IMR-90 (cell line): ENCODE data around the gene FXYD6. TPM values are rescaled to one million over a fixed set of nuclear protein-coding genes. Genes with fewer than 3 reads are reported as not detected.
A peak's percentile ranks its signal among the peaks of the same experiment; 100 is the strongest.

Source experiments
- ATAC-seq: fragments of 200-7000 bp; cut with Tn5 transposase; 2 replicates; pipeline ENCODE4 v1.9.1; 2020; ENCODE audit warnings: low read depth, mild to moderate bottlenecking, moderate library complexity
- BruUV-seq: library from RNA; stranded (reverse); fragments of 400-500 nt; replicated peaks from 2 replicates; lab custom pipeline; 2021; lab: Mats Ljungman, UMichigan
- CTCF ChIA-PET: fragments of 300-600 bp; formaldehyde crosslinking; extraction: SDS; loops from one replicate; lab custom pipeline; 2021; ENCODE audit warnings: antibody characterized with exemption; lab: Yijun Ruan, JAX
- POLR2A ChIA-PET: fragments of 300-600 bp; sonication (Branson Sonifier 250); formaldehyde crosslinking; loops from one replicate; lab custom pipeline; 2022; ENCODE audit warnings: antibody characterized with exemption; ENCODE audit not compliant: unreplicated experiment; lab: Charles Lee
- DNase-seq: peaks from one replicate; pipeline ENCODE4 v3.0.0; 2013
- H2AFZ ChIP-seq: replicated peaks from 2 replicates; pipeline ENCODE3; 2013; ENCODE audit warnings: low read length, mild to moderate bottlenecking; ENCODE audit not compliant: poor library complexity
- H2AK5ac ChIP-seq: 2 replicates; pipeline ENCODE4 v1.6.1; 2013; ENCODE audit warnings: low read depth, low read length, inconsistent platforms
- H2AK9ac ChIP-seq: replicated peaks from 2 replicates; pipeline ENCODE3; 2013; ENCODE audit warnings: mild to moderate bottlenecking, low read depth, low read length, moderate library complexity; ENCODE audit not compliant: poor library complexity
- H2BK120ac ChIP-seq: 2 replicates; pipeline ENCODE4 v1.6.1; 2013; ENCODE audit warnings: low read depth, low read length, inconsistent platforms
- H2BK15ac ChIP-seq: 3 replicates; pipeline ENCODE4 v1.6.1; 2013; ENCODE audit warnings: low read depth, low read length, inconsistent platforms
- H2BK20ac ChIP-seq: 2 replicates; pipeline ENCODE4 v1.6.1; 2013; ENCODE audit warnings: low read depth, mild to moderate bottlenecking, inconsistent platforms, low read length, moderate library complexity
- H2BK5ac ChIP-seq: 2 replicates; pipeline ENCODE4 v1.6.1; 2013; ENCODE audit warnings: mild to moderate bottlenecking, low read depth, low read length, inconsistent platforms; ENCODE audit not compliant: poor library complexity, severe bottlenecking
- H3K14ac ChIP-seq: replicated peaks from 2 replicates; pipeline ENCODE4 v1.6.1; 2013; ENCODE audit warnings: low read depth, low read length, inconsistent platforms
- H3K18ac ChIP-seq: 2 replicates; pipeline ENCODE4 v1.6.1; 2013; ENCODE audit warnings: low read depth, low read length, control low read depth
- H3K23ac ChIP-seq: 2 replicates; pipeline ENCODE4 v1.6.1; 2013; ENCODE audit warnings: low read depth, low read length, inconsistent platforms
- H3K27ac ChIP-seq: 2 replicates; pipeline ENCODE4 v1.5.1; 2013; ENCODE audit warnings: mild to moderate bottlenecking, control low read depth, low read length; ENCODE audit not compliant: insufficient read depth
- H3K27me3 ChIP-seq: 2 replicates; pipeline ENCODE4 v1.6.1; 2013; ENCODE audit warnings: low read length; ENCODE audit not compliant: control insufficient read depth, insufficient read depth
- H3K36me3 ChIP-seq: 2 replicates; pipeline ENCODE4 v1.6.1; 2013; ENCODE audit warnings: low read length, mixed read lengths; ENCODE audit not compliant: control insufficient read depth, insufficient read depth
- H3K4ac ChIP-seq: 2 replicates; pipeline ENCODE4 v1.6.1; 2013; ENCODE audit warnings: low read depth, low read length, inconsistent platforms
- H3K4me1 ChIP-seq: 2 replicates; pipeline ENCODE4 v1.6.1; 2013; ENCODE audit warnings: low read length, mixed read lengths; ENCODE audit not compliant: control insufficient read depth, insufficient read depth
- H3K4me2 ChIP-seq: 2 replicates; pipeline ENCODE4 v1.6.1; 2013; ENCODE audit warnings: low read depth, mild to moderate bottlenecking, control low read depth, low read length, moderate library complexity
- H3K4me3 ChIP-seq: 2 replicates; pipeline ENCODE4 v1.5.1; 2013; ENCODE audit warnings: low read depth, mild to moderate bottlenecking, control low read depth, low read length, moderate library complexity; ENCODE audit not compliant: insufficient read depth
- H3K56ac ChIP-seq: 2 replicates; pipeline ENCODE4 v1.6.1; 2013; ENCODE audit warnings: low read length, inconsistent platforms; ENCODE audit not compliant: insufficient read depth; ENCODE audit errors: extremely low read depth
- H3K79me1 ChIP-seq, 2 experiments: 2 replicates each; pipeline ENCODE4 v1.6.1; 2013; ENCODE audit warnings: low read length in 2 of 2, inconsistent platforms in 1 of 2, low read depth in 1 of 2
- H3K9ac ChIP-seq: 2 replicates; pipeline ENCODE4 v1.6.1; 2013; ENCODE audit warnings: low read depth, low read length, control low read depth
- H3K9me1 ChIP-seq: 2 replicates; pipeline ENCODE4 v1.6.1; 2013; ENCODE audit warnings: low read length, inconsistent platforms; ENCODE audit not compliant: insufficient read depth
- H3K9me3 ChIP-seq: 2 replicates; pipeline ENCODE4 v1.6.1; 2013; ENCODE audit warnings: low read length; ENCODE audit not compliant: control insufficient read depth, insufficient read depth
- H4K20me1 ChIP-seq: 2 replicates; pipeline ENCODE4 v1.6.1; 2013; ENCODE audit warnings: low read length, inconsistent platforms; ENCODE audit not compliant: insufficient read depth
- H4K5ac ChIP-seq: 2 replicates; pipeline ENCODE4 v1.6.1; 2013; ENCODE audit warnings: mild to moderate bottlenecking, low read depth, low read length, control low read depth
- H4K8ac ChIP-seq, 2 experiments: 2 replicates each; pipeline ENCODE4 v1.6.1; 2013; ENCODE audit warnings: low read depth in 2 of 2, low read length in 2 of 2, control low read depth in 1 of 2, inconsistent platforms in 1 of 2
- H4K91ac ChIP-seq: 2 replicates; pipeline ENCODE4 v1.6.1; 2013; ENCODE audit warnings: low read depth, low read length, inconsistent platforms; ENCODE audit not compliant: insufficient read depth
- BHLHE40 ChIP-seq: fragments of 150-350 bp; IDR thresholded peaks from 2 replicates; pipeline ENCODE4 v1.6.1; 2016; ENCODE audit warnings: mild to moderate bottlenecking, low read depth, low read length
- FOS ChIP-seq: fragments of 150-350 bp; IDR thresholded peaks from 2 replicates; pipeline ENCODE4 v1.6.1; 2016; ENCODE audit warnings: low read depth, low read length
- MAFK ChIP-seq: IDR thresholded peaks from 2 replicates; pipeline ENCODE4 v1.6.1; 2012; ENCODE audit warnings: low read depth, low read length, improper control_type of control experiment
- MAZ ChIP-seq: IDR thresholded peaks from 2 replicates; pipeline ENCODE4 v1.6.1; 2012; ENCODE audit warnings: low read depth, mild to moderate bottlenecking, low read length, improper control_type of control experiment, moderate library complexity, borderline replicate concordance
- RAD21 ChIP-seq: IDR thresholded peaks from 2 replicates; pipeline ENCODE4 v1.6.1; 2012; ENCODE audit warnings: low read length, improper control_type of control experiment
- WGBS, 2 experiments: methylation state at CpG; one replicate each; pipeline versions ENCODE4 v1.1.5 to v1.1.7; 2013; ENCODE audit warnings: missing lambda C conversion rate in 2 of 2; ENCODE audit not compliant: insufficient read length in 1 of 2; ENCODE audit errors: extremely low coverage in 2 of 2; 5-methylcytosine and 5-hydroxymethylcytosine counted together
- dilution Hi-C: fragments of 300-500 bp; cut with HindIII; formaldehyde crosslinking; loops from one replicate; pipeline ENCODE4 v1.14.3; 2018; ENCODE audit warnings: low sequenced_read_pairs; ENCODE audit not compliant: unreplicated experiment
- in situ Hi-C: fragments of 300-500 bp; cut with MboI; formaldehyde crosslinking; loops from 3 replicates; pipeline ENCODE4 v1.14.3; 2019; ENCODE audit warnings: low sequenced_read_pairs, inconsistent platforms, mixed read lengths
- intact Hi-C: fragments of 100-400 bp; cut with micrococcal nuclease; formaldehyde crosslinking; loops from 2 replicates; pipeline ENCODE4 v1.10.0; 2022
- polyA plus RNA-seq, 3 experiments: library from polyadenylated mRNA; depleted of rRNA; stranded (reverse); fragments of >200 nt; gene quantifications; 2 replicates each; pipeline ENCODE4 v1.2.3, GENCODE V29; 2012; ENCODE audit warnings: low replicate concordance in 1 of 3
- total RNA-seq: library from RNA; depleted of rRNA; stranded (reverse); fragments of >200 nt; gene quantifications from 2 replicates; pipeline ENCODE4 v1.2.3, GENCODE V29; 2012

Gene FXYD6
- total and polyA plus RNA-seq, 2 of the 4 experiments (the other 2 are of a cell fraction): 0.32 TPM; not detected in 1

DNA sequence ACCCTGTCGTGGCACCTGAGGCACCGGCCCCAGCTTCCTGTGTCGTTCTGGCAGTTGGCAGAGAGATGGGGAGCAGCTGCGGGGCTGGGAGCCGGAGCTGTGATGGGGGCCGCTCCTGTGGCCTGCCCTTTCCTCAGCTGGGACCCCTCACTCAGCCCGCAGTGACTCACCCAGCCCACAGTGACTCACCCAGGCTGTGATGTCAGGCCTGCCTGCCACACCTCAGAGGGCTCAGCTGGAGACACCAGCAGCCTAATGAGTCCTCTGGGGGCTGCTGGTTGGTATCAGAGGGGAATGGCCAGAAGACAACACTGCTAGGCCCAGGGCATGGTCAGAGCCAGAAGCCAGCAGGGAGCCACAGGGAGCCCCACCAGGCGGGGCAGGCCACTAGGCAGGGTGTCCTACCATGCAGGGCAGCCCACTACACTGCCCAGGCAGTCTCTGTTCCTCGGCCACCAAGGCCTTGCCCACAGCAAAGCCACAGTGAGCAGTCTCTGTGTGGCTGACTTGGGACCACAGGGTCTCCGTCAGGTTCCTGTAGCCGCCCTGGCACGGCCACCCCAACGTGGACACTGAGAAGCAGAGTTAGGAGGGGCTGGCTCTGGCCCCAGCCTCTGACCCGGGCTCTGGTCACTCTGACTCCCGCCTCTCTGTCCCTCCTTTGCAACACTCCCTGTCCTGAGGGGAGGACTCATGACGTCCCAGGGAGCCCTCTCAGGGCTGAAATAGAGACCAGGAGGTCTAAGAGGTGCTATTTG is 47.7 kb downstream of the FXYD6 start:
- ChIA-PET POLR2A (no interaction called here), CTCF (interaction anchor here (0.8 kb wide), 1 partner anchor 12 kb away, joined by 4 read pairs; no protein-coding TSS in a partner anchor)
- H2BK120ac ChIP-seq: 0 out of 2 replicates have a peak overlapping the region, but pooled peaks have one; percentile 8
- H3K4me2 ChIP-seq: no peak overlapping the region
- TF ChIP-seq MAFK (no peak), FOS (peak; percentile 96), MAZ (peak; percentile 72; the same call in 1 of the 2 replicates), BHLHE40 (peak; percentile 40; the same call in 1 of the 2 replicates), RAD21 (no peak)
- no peak overlapping the region for H3K9ac ChIP-seq
- no peak overlapping the region for H4K8ac ChIP-seq
- intact Hi-C loops: no loop called here
- H2AK9ac ChIP-seq: no peak overlapping the region
- peak overlapping the region; percentile 65; the same call in 1 of the 2 replicates for H3K4ac ChIP-seq
- no peak overlapping the region; the same call in 1 of the 2 replicates for H4K91ac ChIP-seq
- ATAC-seq (peak; percentile 78), DNase-seq (peak; percentile 76)
- H2AFZ ChIP-seq: peak overlapping the region; percentile 68
- H3K14ac ChIP-seq: no peak overlapping the region
- H4K20me1 ChIP-seq: no peaks in the 10 kb centered on the region
- H2BK15ac ChIP-seq: no peak overlapping the region
- H3K36me3 ChIP-seq: no peaks in the 10 kb centered on the region
- H2BK5ac ChIP-seq: no peak overlapping the region
- H4K5ac ChIP-seq: no peak overlapping the region
- peak overlapping the region; percentile 33; the same call in 1 of the 2 replicates for H2AK5ac ChIP-seq
- H3K9me1 ChIP-seq: no peaks in the 10 kb centered on the region
- no peaks in the 10 kb centered on the region for H3K9me3 ChIP-seq
- no TSS peak for BruUV-seq
- H3K27me3 ChIP-seq: peaks cover 7% of the 10 kb centered on the region; the same call in 1 of the 2 replicates
- dilution Hi-C loops: no loop called here
- H3K4me1 ChIP-seq: peaks cover 10% of the 10 kb centered on the region; the same call in 1 of the 2 replicates
- no peaks in the 10 kb centered on the region for H3K79me1 ChIP-seq
- WGBS, 2 experiments: 7% methylated on average over 3 of the region's 16 CpGs; no CpG with 5 or more reads in 1 of the 2 experiments
- H2BK20ac ChIP-seq: peak overlapping the region; percentile 61
- H3K23ac ChIP-seq: no peak overlapping the region
- no peak overlapping the region for H3K56ac ChIP-seq
- H3K27ac ChIP-seq: no peak overlapping the region; the same call in 1 of the 2 replicates
- in situ Hi-C loops: no loop called here
- H3K18ac ChIP-seq: no peak overlapping the region
- no peak overlapping the region for H3K4me3 ChIP-seq
